WTC11 (cell line): ENCODE results near the gene KLHDC9. TPM values are rescaled to one million over a fixed set of nuclear protein-coding genes. Genes with fewer than 3 reads are reported as not detected.

Experiments used
- ATAC-seq: fragments of 200-7000 bp; cut with Tn5 transposase; 2 replicates; pipeline ENCODE4 v1.10.0; 2021; ENCODE audit warnings: mild to moderate bottlenecking, moderate library complexity
- CTCF ChIA-PET: fragments of 300-600 bp; sonication (Branson Sonifier 250); formaldehyde crosslinking; loops from one replicate; lab custom pipeline; 2021; ENCODE audit warnings: antibody characterized with exemption; lab: Charles Lee
- POLR2A ChIA-PET: fragments of 350-600 bp; sonication (Branson Sonifier 250); formaldehyde crosslinking; loops from one replicate; lab custom pipeline; 2021; ENCODE audit warnings: antibody characterized with exemption; lab: Charles Lee
- DNase-seq: peaks from one replicate; pipeline ENCODE4 v3.0.0; 2021; ENCODE audit warnings: low spot score
- H3K27ac Mint-ChIP-seq: 2 replicates; pipeline ENCODE4 v1.8.0; 2021; ENCODE audit warnings: mixed read lengths
- H3K27me3 Mint-ChIP-seq: 2 replicates; pipeline ENCODE4 v1.8.0; 2021; ENCODE audit warnings: low read depth, mild to moderate bottlenecking, moderate library complexity, mixed read lengths
- H3K36me3 Mint-ChIP-seq: 2 replicates; pipeline ENCODE4 v1.8.0; 2021; ENCODE audit warnings: mixed read lengths
- H3K4me1 Mint-ChIP-seq: 2 replicates; pipeline ENCODE4 v1.8.0; 2022; ENCODE audit warnings: mixed read lengths
- H3K4me3 Mint-ChIP-seq: 2 replicates; pipeline ENCODE4 v1.8.0; 2021; ENCODE audit warnings: mild to moderate bottlenecking, moderate library complexity, mixed read lengths
- H3K9me3 Mint-ChIP-seq: 2 replicates; pipeline ENCODE4 v1.8.0; 2021; ENCODE audit warnings: mixed read lengths
- ESRRA ChIP-seq: sonication (generic); formaldehyde crosslinking; IDR thresholded peaks from 2 replicates; pipeline ENCODE4 v1.8.1; 2022; ENCODE audit warnings: mild to moderate bottlenecking, missing genetic modification reagents, borderline replicate concordance
- FOXK1 ChIP-seq: sonication (generic); formaldehyde crosslinking; IDR thresholded peaks from 2 replicates; pipeline ENCODE4 v1.8.0; 2022; ENCODE audit warnings: mild to moderate bottlenecking, moderate library complexity, missing genetic modification reagents
- GRHL2 ChIP-seq: fragments of 250-450 bp; sonication (Bioruptor Pico); IDR thresholded peaks from 2 replicates; pipeline ENCODE4 v1.8.0; 2022; ENCODE audit warnings: mild to moderate bottlenecking, moderate library complexity; ENCODE audit not compliant: insufficient replicate concordance, severe bottlenecking
- HMGA2 ChIP-seq: fragments of 250-450 bp; sonication (Bioruptor Pico); IDR thresholded peaks from 2 replicates; pipeline ENCODE4 v1.4.0; 2021; ENCODE audit warnings: mild to moderate bottlenecking, moderate library complexity
- PRDM15 ChIP-seq: sonication (generic); formaldehyde crosslinking; IDR thresholded peaks from 2 replicates; pipeline ENCODE4 v1.8.0; 2022; ENCODE audit warnings: missing genetic modification reagents
- PRRX2 ChIP-seq: fragments of 250-450 bp; sonication (Bioruptor Pico); IDR thresholded peaks from 2 replicates; pipeline ENCODE4 v1.8.0; 2021; ENCODE audit warnings: mild to moderate bottlenecking
- RORB ChIP-seq: fragments of 250-450 bp; sonication (Bioruptor Pico); IDR thresholded peaks from 2 replicates; pipeline ENCODE4 v1.9.0; 2021; ENCODE audit warnings: mild to moderate bottlenecking
- SMAD3 ChIP-seq: sonication (generic); formaldehyde crosslinking; IDR thresholded peaks from 2 replicates; pipeline ENCODE4 v1.8.0; 2022; ENCODE audit warnings: missing genetic modification reagents, mild to moderate bottlenecking, borderline replicate concordance
- SP1 ChIP-seq: sonication (generic); formaldehyde crosslinking; conservative IDR thresholded peaks from 2 replicates; pipeline ENCODE4 v1.8.1; 2022; ENCODE audit warnings: missing genetic modification reagents
- TEAD1 ChIP-seq: sonication (generic); formaldehyde crosslinking; IDR thresholded peaks from 2 replicates; pipeline ENCODE4 v1.8.0; 2022; ENCODE audit warnings: mild to moderate bottlenecking, missing genetic modification reagents
- ZNF263 ChIP-seq: sonication (generic); formaldehyde crosslinking; IDR thresholded peaks from 2 replicates; pipeline ENCODE4 v1.8.1; 2022; ENCODE audit warnings: low read depth, mild to moderate bottlenecking, moderate library complexity, missing genetic modification reagents
- total RNA-seq: library from RNA; stranded (reverse); gene quantifications from 3 replicates; pipeline ENCODE4 v1.2.3, GENCODE V29; 2021
- TF ChIP-seq, protein P1 (sequence below): sonication (generic); formaldehyde crosslinking; IDR thresholded peaks from 2 replicates; pipeline ENCODE4 v1.8.1; 2023; ENCODE audit warnings: mild to moderate bottlenecking, missing genetic modification reagents, moderate library complexity
- TF ChIP-seq, protein P2 (sequence below): sonication (generic); formaldehyde crosslinking; IDR thresholded peaks from 2 replicates; pipeline ENCODE4 v1.8.1; 2022; ENCODE audit warnings: missing genetic modification reagents, borderline replicate concordance
- TF ChIP-seq, protein P3 (sequence below): sonication (generic); formaldehyde crosslinking; conservative IDR thresholded peaks from 2 replicates; pipeline ENCODE4 v1.8.1; 2022; ENCODE audit warnings: mild to moderate bottlenecking, missing genetic modification reagents
- TF ChIP-seq, protein P4 (sequence below): sonication (generic); formaldehyde crosslinking; IDR thresholded peaks from 2 replicates; pipeline ENCODE4 v1.8.1; 2023; ENCODE audit warnings: mild to moderate bottlenecking, missing genetic modification reagents, borderline replicate concordance

Gene KLHDC9
- total RNA-seq, 1 experiment from 2014 or later, result 5.8 TPM

- Mint-ChIP-seq H3K4me1 (no peaks in the 10 kb centered on the region), H3K36me3 (peaks cover 6% of the 10 kb centered on the region), H3K27me3 (peaks cover 29% of the 10 kb centered on the region), H3K4me3 (no peak overlapping the region), H3K27ac (no peak overlapping the region), H3K9me3 (peaks cover 10% of the 10 kb centered on the region)
- no peak for ATAC-seq
- POLR2A ChIA-PET, result no interaction called here
- DNase-seq, result no peak
- TF ChIP-seq TEAD1 (no peak), ZNF263 (no peak)
- CTCF ChIA-PET, result interaction anchor here (0.7 to 0.9 kb wide), 2 partner anchors 19 to 99 kb away, joined by 3 read pairs; partner anchors contain the start of gene ITLN2
Measured at GRCh38 chr1:161052899-161053298, 45.3 kb upstream of the KLHDC9 start.

- POLR2A ChIA-PET, result no interaction called here
Measured at GRCh38 chr1:161054232-161054631, 43.9 kb upstream of the KLHDC9 start.

More at GRCh38 chr1:161054232-161054631, 43.9 kb upstream of the KLHDC9 start:
- H3K36me3 Mint-ChIP-seq, result no peaks in the 10 kb centered on the region
- H3K27ac Mint-ChIP-seq, result no peak overlapping the region
- ATAC-seq (peak; percentile 37; the same call in 1 of the 2 replicates), DNase-seq (no peak)
- no peaks in the 10 kb centered on the region for H3K9me3 Mint-ChIP-seq
- CTCF ChIA-PET, result interaction anchor here (1.0 to 1.7 kb wide), 9 partner anchors 9 to 111 kb away, joined by 3 to 15 read pairs (median 4); partner anchors contain the start of genes PPOX, TSTD1 and USF1
- no peaks in the 10 kb centered on the region for H3K4me1 Mint-ChIP-seq
- no peak overlapping the region for H3K4me3 Mint-ChIP-seq
- H3K27me3 Mint-ChIP-seq, result peaks cover 16% of the 10 kb centered on the region
- TF ChIP-seq RORB (CRISPR knock-in tag) (no peak), GRHL2 (CRISPR knock-in tag) (no peak), SMAD3 (CRISPR knock-in tag) (no peak), PRRX2 (no peak), SP1 (CRISPR knock-in tag) (no peak), FOXK1 (CRISPR knock-in tag) (no peak), PRDM15 (no peak), HMGA2 (CRISPR knock-in tag) (no peak), ESRRA (CRISPR knock-in tag) (no peak)
- TF ChIP-seq, protein P1, sequence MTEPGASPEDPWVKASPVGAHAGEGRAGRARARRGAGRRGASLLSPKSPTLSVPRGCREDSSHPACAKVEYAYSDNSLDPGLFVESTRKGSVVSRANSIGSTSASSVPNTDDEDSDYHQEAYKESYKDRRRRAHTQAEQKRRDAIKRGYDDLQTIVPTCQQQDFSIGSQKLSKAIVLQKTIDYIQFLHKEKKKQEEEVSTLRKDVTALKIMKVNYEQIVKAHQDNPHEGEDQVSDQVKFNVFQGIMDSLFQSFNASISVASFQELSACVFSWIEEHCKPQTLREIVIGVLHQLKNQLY (CRISPR knock-in tag), result no peak
- TF ChIP-seq, protein P2, sequence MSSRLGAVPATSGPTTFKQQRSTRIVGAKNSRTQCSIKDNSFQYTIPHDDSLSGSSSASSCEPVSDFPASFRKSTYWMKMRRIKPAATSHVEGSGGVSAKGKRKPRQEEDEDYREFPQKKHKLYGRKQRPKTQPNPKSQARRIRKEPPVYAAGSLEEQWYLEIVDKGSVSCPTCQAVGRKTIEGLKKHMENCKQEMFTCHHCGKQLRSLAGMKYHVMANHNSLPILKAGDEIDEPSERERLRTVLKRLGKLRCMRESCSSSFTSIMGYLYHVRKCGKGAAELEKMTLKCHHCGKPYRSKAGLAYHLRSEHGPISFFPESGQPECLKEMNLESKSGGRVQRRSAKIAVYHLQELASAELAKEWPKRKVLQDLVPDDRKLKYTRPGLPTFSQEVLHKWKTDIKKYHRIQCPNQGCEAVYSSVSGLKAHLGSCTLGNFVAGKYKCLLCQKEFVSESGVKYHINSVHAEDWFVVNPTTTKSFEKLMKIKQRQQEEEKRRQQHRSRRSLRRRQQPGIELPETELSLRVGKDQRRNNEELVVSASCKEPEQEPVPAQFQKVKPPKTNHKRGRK (CRISPR knock-in tag), result no peak
- TF ChIP-seq, protein P3, sequence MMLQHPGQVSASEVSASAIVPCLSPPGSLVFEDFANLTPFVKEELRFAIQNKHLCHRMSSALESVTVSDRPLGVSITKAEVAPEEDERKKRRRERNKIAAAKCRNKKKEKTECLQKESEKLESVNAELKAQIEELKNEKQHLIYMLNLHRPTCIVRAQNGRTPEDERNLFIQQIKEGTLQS (CRISPR knock-in tag), result no peak
- TF ChIP-seq, protein P4, sequence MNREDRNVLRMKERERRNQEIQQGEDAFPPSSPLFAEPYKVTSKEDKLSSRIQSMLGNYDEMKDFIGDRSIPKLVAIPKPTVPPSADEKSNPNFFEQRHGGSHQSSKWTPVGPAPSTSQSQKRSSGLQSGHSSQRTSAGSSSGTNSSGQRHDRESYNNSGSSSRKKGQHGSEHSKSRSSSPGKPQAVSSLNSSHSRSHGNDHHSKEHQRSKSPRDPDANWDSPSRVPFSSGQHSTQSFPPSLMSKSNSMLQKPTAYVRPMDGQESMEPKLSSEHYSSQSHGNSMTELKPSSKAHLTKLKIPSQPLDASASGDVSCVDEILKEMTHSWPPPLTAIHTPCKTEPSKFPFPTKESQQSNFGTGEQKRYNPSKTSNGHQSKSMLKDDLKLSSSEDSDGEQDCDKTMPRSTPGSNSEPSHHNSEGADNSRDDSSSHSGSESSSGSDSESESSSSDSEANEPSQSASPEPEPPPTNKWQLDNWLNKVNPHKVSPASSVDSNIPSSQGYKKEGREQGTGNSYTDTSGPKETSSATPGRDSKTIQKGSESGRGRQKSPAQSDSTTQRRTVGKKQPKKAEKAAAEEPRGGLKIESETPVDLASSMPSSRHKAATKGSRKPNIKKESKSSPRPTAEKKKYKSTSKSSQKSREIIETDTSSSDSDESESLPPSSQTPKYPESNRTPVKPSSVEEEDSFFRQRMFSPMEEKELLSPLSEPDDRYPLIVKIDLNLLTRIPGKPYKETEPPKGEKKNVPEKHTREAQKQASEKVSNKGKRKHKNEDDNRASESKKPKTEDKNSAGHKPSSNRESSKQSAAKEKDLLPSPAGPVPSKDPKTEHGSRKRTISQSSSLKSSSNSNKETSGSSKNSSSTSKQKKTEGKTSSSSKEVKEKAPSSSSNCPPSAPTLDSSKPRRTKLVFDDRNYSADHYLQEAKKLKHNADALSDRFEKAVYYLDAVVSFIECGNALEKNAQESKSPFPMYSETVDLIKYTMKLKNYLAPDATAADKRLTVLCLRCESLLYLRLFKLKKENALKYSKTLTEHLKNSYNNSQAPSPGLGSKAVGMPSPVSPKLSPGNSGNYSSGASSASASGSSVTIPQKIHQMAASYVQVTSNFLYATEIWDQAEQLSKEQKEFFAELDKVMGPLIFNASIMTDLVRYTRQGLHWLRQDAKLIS, result no peak
- TF ChIP-seq, all 79 proteins: peak for 0
